ENCODE results near the gene SPIB. TPM values are rescaled to one million over a fixed set of nuclear protein-coding genes. Genes with fewer than 3 reads are reported as not detected.

The SPIB gene
- total RNA-seq, 1 donor from 2014 or later, result 1.7 TPM

DNA sequence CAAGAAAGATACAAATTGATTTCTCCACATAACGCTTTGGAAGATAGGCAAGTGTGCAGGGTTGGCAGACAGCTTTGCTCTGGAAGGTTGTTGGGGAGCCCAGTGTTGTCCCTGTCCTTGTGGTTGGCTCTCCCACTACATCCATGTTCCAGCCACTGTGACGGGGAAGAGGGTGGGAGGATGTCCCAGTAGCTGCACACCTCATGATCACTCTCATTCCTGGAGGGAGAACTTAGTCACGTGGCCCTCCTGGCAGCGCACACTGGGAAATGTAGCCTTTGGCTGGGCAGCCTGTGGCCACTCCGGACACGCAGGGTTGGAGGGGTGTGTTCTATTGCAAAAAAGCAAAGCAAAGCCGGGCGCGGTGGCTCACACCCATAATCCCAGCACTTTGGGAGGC is 24.7 kb upstream of the SPIB start:
- Mint-ChIP-seq H3K27ac (no peak overlapping the region), H3K9me3 (ENCODE audit: low read depth) (no peaks in the 10 kb centered on the region), H3K27me3 (no peaks in the 10 kb centered on the region), H3K4me1 (ENCODE audit: low read depth) (no peaks in the 10 kb centered on the region), H3K4me3 (ENCODE audit: low read depth) (no peak overlapping the region), H3K36me3 (ENCODE audit: insufficient read depth) (peaks cover 29% of the 10 kb centered on the region)
- TF ChIP-seq, protein P1, sequence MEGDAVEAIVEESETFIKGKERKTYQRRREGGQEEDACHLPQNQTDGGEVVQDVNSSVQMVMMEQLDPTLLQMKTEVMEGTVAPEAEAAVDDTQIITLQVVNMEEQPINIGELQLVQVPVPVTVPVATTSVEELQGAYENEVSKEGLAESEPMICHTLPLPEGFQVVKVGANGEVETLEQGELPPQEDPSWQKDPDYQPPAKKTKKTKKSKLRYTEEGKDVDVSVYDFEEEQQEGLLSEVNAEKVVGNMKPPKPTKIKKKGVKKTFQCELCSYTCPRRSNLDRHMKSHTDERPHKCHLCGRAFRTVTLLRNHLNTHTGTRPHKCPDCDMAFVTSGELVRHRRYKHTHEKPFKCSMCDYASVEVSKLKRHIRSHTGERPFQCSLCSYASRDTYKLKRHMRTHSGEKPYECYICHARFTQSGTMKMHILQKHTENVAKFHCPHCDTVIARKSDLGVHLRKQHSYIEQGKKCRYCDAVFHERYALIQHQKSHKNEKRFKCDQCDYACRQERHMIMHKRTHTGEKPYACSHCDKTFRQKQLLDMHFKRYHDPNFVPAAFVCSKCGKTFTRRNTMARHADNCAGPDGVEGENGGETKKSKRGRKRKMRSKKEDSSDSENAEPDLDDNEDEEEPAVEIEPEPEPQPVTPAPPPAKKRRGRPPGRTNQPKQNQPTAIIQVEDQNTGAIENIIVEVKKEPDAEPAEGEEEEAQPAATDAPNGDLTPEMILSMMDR (IDR thresholded peaks at IDR 0.05; ENCODE audit: unreplicated experiment), result no peak
- no peak for DNase-seq (ENCODE audit: low spot score, unreplicated experiment)

DNA sequence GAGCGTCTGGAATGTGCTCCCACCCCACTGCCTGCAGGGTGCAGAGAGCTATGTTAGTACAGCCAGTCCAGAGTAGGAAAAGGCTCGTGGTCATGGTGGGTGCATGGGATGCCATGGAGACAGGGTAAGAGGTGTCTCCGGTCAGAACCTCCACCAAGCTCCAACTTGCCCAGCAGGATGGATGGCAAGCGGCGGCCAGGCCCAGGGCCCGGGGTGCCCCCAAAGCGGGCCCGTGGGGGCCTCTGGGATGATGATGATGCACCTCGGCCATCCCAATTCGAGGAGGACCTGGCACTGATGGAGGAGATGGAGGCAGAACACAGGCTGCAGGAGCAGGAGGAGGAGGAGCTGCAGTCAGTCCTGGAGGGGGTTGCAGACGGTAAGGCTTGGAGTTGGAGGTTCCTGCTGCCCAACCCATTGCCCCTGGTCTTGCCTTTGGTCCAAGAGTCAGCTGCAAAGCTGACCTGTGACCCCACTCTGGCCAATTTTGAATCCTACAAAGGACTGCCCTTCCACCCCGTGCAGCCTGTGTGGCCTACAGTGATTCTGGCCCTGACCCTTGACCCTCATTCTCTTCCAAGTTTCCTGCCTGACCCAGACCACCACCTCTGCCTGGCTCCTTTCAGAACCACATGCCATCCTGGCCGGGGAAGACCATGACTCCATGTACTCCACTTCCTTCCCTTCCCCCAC is 19.9 kb upstream of the SPIB start:
- no peaks in the 10 kb centered on the region for H3K4me1 Mint-ChIP-seq (ENCODE audit: low read depth)
- DNase-seq (ENCODE audit: low spot score, unreplicated experiment), result no peak
- no peaks in the 10 kb centered on the region for H3K27me3 Mint-ChIP-seq
- no peak overlapping the region for H3K4me3 Mint-ChIP-seq (ENCODE audit: low read depth)
- peak overlapping the region; percentile 9 for H3K27ac Mint-ChIP-seq
- H3K9me3 Mint-ChIP-seq (ENCODE audit: low read depth), result no peaks in the 10 kb centered on the region
- TF ChIP-seq, protein P1 (IDR thresholded peaks at IDR 0.05; ENCODE audit: unreplicated experiment), result no peak
- peaks cover 13% of the 10 kb centered on the region for H3K36me3 Mint-ChIP-seq (ENCODE audit: insufficient read depth)

DNA sequence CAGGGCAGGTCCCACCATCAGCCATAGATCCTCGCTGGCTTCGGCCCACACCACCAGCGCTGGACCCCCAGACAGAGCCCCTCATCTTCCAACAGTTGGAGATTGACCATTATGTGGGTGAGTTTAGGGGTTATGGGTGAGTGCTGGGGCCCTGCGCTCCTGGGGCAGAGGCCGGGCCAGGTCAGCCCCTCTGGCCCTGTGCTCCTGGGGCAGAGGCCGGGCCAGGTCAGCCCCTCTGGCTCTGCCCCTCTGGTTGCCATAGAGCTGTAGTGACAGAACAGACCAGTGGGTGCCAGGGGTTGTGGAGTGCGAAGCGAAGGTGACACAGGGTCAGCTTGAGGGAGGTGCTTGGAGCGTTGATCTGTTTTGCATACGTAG is 19.4 kb upstream of the SPIB start:
- Mint-ChIP-seq H3K4me1 (ENCODE audit: low read depth) (no peaks in the 10 kb centered on the region), H3K4me3 (ENCODE audit: low read depth) (no peak overlapping the region), H3K9me3 (ENCODE audit: low read depth) (no peaks in the 10 kb centered on the region), H3K36me3 (ENCODE audit: insufficient read depth) (peaks cover 10% of the 10 kb centered on the region), H3K27me3 (no peaks in the 10 kb centered on the region), H3K27ac (peak overlapping the region; percentile 9)
- no peak for DNase-seq (ENCODE audit: low spot score, unreplicated experiment)
- TF ChIP-seq, protein P1 (IDR thresholded peaks at IDR 0.05; ENCODE audit: unreplicated experiment), result no peak

DNA sequence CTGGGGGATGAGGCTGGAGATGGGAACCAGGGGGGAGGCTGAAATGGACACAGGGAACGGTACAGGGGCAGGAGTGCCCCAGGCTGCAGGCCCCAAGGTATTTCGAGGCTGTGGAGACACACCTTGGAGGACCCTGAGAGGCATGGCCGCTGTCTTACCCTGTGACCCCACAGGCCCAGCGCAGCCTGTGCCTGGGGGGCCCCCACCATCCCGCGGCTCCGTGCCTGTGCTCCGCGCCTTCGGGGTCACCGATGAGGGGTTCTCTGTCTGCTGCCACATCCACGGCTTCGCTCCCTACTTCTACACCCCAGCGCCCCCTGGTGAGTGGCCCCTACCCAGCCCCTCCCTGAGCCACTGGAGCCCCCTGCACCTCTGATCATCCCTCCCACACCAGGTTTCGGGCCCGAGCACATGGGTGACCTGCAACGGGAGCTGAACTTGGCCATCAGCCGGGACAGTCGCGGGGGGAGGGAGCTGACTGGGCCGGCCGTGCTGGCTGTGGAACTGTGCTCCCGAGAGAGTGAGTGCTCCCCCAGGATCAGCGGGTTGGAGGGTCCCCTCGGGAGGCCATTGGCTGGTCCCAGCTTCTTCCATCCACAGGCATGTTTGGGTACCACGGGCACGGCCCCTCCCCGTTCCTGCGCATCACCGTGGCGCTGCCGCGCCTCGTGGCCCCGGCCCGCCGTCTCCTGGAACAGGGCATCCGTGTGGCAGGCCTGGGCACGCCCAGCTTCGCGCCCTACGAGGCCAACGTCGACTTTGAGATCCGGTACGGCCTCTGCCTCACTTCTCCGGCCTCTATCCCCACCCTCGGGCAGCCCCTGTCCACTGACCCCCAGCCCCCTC is 16.9 kb upstream of the SPIB start:
- no peaks in the 10 kb centered on the region for H3K4me1 Mint-ChIP-seq (ENCODE audit: low read depth)
- peaks cover 11% of the 10 kb centered on the region for H3K36me3 Mint-ChIP-seq (ENCODE audit: insufficient read depth)
- TF ChIP-seq, protein P1 (IDR thresholded peaks at IDR 0.05; ENCODE audit: unreplicated experiment), result no peak
- no peak overlapping the region for H3K27ac Mint-ChIP-seq
- no peak for DNase-seq (ENCODE audit: low spot score, unreplicated experiment)
- H3K9me3 Mint-ChIP-seq (ENCODE audit: low read depth), result no peaks in the 10 kb centered on the region
- H3K27me3 Mint-ChIP-seq, result no peaks in the 10 kb centered on the region
- no peak overlapping the region for H3K4me3 Mint-ChIP-seq (ENCODE audit: low read depth)

DNA sequence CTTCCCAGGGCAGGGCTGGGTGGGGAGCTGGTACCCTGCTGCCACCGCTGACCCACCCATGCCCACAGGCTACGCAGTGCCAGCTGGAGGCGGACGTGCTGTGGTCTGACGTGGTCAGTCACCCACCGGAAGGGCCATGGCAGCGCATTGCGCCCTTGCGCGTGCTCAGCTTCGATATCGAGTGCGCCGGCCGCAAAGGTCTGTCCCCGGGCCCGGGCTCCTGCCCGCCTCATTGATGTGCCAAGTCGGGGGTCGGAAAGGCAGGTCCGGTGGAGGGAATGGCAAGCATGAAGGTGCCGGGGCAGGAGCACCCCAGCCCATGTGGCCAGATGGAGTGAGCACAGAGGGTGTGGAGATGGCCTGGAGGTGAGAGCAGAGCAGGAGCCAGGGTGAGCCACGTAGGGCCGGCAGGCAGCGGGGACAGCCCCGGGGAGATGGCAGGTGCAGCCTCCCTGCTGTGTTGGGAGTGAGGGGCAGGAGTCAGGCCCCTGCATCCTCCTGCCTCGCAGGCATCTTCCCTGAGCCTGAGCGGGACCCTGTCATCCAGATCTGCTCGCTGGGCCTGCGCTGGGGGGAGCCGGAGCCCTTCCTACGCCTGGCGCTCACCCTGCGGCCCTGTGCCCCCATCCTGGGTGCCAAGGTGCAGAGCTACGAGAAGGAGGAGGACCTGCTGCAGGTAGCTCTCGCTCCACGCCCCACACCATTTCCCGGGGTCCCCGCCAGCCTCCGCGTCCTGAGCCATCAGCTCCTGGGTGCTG is 16.0 kb upstream of the SPIB start:
- Mint-ChIP-seq H3K27ac (no peak overlapping the region), H3K4me3 (ENCODE audit: low read depth) (no peak overlapping the region), H3K36me3 (ENCODE audit: insufficient read depth) (peaks cover 11% of the 10 kb centered on the region), H3K9me3 (ENCODE audit: low read depth) (no peaks in the 10 kb centered on the region), H3K4me1 (ENCODE audit: low read depth) (no peaks in the 10 kb centered on the region), H3K27me3 (no peaks in the 10 kb centered on the region)
- no peak for DNase-seq (ENCODE audit: low spot score, unreplicated experiment)
- TF ChIP-seq, protein P1 (IDR thresholded peaks at IDR 0.05; ENCODE audit: unreplicated experiment), result no peak

All from progenitor cell of endocrine pancreas (in vitro differentiated cells).